BLaER1 (cell line): ENCODE measurements around the gene EXT2.
A peak's percentile ranks its signal among the peaks of the same experiment; 100 is the strongest.

Experiments
- H3K27ac ChIP-seq: shearing (Covaris generic); formaldehyde crosslinking; 2 replicates; pipeline ENCODE4 v1.8.1; 2022
- H3K27me3 ChIP-seq: shearing (Covaris generic); formaldehyde crosslinking; 2 replicates; pipeline ENCODE4 v1.8.1; 2022
- H3K36me3 ChIP-seq: shearing (Covaris generic); formaldehyde crosslinking; 2 replicates; pipeline ENCODE4 v1.8.1; 2022
- H3K4me1 ChIP-seq: shearing (Covaris generic); formaldehyde crosslinking; 2 replicates; pipeline ENCODE4 v1.8.1; 2022
- H3K4me2 ChIP-seq: shearing (Covaris generic); formaldehyde crosslinking; 2 replicates; pipeline ENCODE4 v1.8.1; 2022
- H3K4me3 ChIP-seq: shearing (Covaris generic); formaldehyde crosslinking; 2 replicates; pipeline ENCODE4 v1.8.1; 2022
- H3K9ac ChIP-seq: shearing (Covaris generic); formaldehyde crosslinking; 2 replicates; pipeline ENCODE4 v1.8.1; 2022
- H3K9me3 ChIP-seq: shearing (Covaris generic); formaldehyde crosslinking; 2 replicates; pipeline ENCODE4 v1.8.1; 2022
- H4K20me1 ChIP-seq: shearing (Covaris generic); formaldehyde crosslinking; 2 replicates; pipeline ENCODE4 v1.8.1; 2022
- Cebpa-rat ChIP-seq: shearing (Covaris generic); IDR thresholded peaks from 2 replicates; pipeline ENCODE4 v1.8.1; 2022

EXT2 gene

DNA sequence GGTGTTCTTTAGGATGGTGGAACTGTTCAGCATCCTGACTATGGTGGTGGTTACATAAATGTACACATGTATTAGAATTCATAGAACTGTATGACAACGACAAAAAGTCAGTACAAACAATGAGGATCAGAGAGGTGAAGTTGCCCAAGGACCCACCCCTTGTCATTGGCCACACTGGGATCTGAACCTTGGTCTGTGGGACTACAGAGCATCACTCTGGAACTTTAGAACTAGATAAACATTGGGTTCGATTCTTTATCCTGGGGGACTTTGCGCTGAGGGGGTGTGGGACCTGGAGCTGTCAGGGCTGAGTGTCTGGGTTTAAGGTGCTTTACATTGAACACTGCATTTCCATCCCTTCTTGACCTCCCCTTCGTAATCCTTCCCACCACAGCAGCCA lies 12.8 kb upstream of the EXT2 start:
- H3K9ac ChIP-seq, result no peak overlapping the region
- H3K27me3 ChIP-seq, result no peaks in the 10 kb centered on the region
- H3K4me2 ChIP-seq, result no peak overlapping the region
- no peak overlapping the region for H3K4me3 ChIP-seq
- TF ChIP-seq Cebpa-rat, result no peak
- no peaks in the 10 kb centered on the region for H3K4me1 ChIP-seq
- H3K9me3 ChIP-seq, result no peaks in the 10 kb centered on the region
- no peaks in the 10 kb centered on the region for H4K20me1 ChIP-seq
- no peak overlapping the region for H3K27ac ChIP-seq
- H3K36me3 ChIP-seq, result no peaks in the 10 kb centered on the region

DNA sequence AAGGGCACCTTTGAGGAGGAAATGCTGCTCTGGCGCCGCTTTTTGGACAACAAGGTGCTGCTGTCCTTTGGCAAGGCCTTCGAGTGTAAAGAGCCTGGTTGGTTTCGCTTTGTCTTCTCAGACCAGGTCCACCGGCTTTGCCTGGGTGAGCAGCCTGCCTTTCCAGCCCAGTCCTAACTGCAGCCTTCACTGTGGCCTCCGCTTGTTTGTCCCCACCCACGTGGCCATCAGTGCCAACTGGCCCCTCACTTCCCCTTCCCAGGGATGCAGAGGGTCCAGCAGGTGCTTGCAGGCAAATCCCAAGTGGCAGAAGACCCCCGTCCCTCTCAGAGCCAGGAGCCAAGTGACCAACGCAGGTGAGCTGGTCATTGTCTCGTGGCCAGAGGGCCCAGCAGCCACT lies 12.0 kb upstream of the EXT2 start:
- H3K36me3 ChIP-seq, result no peaks in the 10 kb centered on the region
- H3K4me1 ChIP-seq, result no peaks in the 10 kb centered on the region
- no peak overlapping the region for H3K27ac ChIP-seq
- H3K4me3 ChIP-seq, result no peak overlapping the region
- no peaks in the 10 kb centered on the region for H3K27me3 ChIP-seq
- no peak for TF ChIP-seq Cebpa-rat
- no peaks in the 10 kb centered on the region for H3K9me3 ChIP-seq
- H3K4me2 ChIP-seq, result no peak overlapping the region
- H3K9ac ChIP-seq, result no peak overlapping the region
- no peaks in the 10 kb centered on the region for H4K20me1 ChIP-seq

DNA sequence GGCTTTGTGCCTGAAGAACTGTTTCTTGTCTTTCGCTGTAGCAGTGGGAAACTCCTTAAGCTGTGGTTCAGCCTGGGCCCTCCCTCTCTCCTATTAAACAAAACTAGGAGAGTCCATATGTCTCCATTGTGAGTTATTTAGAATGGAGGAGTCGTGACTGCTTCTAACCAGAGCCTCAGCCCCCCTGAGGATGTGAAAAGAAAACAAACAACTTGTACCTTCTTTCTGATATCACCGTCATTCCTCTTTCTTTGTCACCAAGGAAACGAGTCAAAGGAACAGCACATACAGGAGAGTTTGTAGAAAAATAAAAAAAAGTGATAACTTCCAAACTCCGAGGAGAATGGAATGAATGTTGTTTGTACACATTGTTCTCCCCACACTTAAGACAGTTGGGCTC lies 11.6 kb upstream of the EXT2 start:
- no peaks in the 10 kb centered on the region for H3K27me3 ChIP-seq
- H3K4me1 ChIP-seq, result no peaks in the 10 kb centered on the region
- H3K4me2 ChIP-seq, result no peak overlapping the region
- H3K9me3 ChIP-seq, result no peaks in the 10 kb centered on the region
- no peaks in the 10 kb centered on the region for H3K36me3 ChIP-seq
- H4K20me1 ChIP-seq, result no peaks in the 10 kb centered on the region
- H3K4me3 ChIP-seq, result no peak overlapping the region
- TF ChIP-seq Cebpa-rat, result no peak
- no peak overlapping the region for H3K27ac ChIP-seq
- no peak overlapping the region for H3K9ac ChIP-seq

DNA sequence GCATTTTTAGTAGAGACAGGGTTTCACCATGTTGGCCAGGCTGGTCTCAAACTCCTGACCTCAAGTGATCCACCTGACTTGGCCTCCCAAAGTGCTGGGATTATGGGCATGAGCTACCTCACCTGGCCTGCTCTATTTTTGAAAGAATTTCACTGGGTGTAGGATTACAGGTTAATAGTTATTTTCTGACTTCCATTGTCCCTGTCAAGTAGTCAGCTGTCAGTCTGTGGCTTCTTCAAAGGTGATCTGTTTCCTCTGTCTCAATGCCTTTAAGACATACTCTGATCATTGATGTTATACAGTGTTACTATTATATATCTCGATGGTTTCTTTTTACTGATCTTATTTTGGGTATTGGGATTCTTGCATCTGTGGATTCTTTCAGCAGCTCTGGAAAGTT lies 10.1 kb upstream of the EXT2 start:
- TF ChIP-seq Cebpa-rat, result no peak

DNA sequence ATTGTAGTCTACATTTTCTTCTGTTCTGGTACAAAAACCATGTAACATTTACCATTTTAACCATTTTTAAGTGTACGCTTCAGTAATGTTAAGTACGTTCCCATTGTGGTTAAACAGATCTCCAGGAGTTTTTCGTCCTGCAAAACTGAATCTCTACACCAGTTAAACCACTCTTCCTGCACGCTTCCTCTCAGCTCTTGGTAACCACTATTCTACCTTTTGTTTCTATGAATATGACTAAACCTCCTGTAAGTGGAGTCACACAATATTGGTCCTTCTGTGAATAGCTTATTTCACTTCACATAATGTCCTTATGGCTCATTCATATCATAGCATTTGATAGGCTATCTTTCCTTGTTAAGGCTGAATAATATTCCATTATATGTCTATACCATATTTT lies 7.1 kb upstream of the EXT2 start:
- Histone ChIP-seq H3K9ac (no peak overlapping the region), H3K9me3 (no peaks in the 10 kb centered on the region), H3K4me2 (no peak overlapping the region), H3K4me3 (no peak overlapping the region), H3K27me3 (no peaks in the 10 kb centered on the region), H3K27ac (no peak overlapping the region), H4K20me1 (no peaks in the 10 kb centered on the region), H3K36me3 (no peaks in the 10 kb centered on the region), H3K4me1 (no peaks in the 10 kb centered on the region)
- no peak for TF ChIP-seq Cebpa-rat

More for the DNA sequence above, 10.1 kb upstream of the EXT2 start:
- Histone ChIP-seq H3K9me3 (no peaks in the 10 kb centered on the region), H3K4me1 (no peaks in the 10 kb centered on the region), H3K4me3 (no peak overlapping the region), H4K20me1 (no peaks in the 10 kb centered on the region), H3K36me3 (no peaks in the 10 kb centered on the region), H3K27ac (no peak overlapping the region), H3K9ac (no peak overlapping the region), H3K27me3 (no peaks in the 10 kb centered on the region), H3K4me2 (no peak overlapping the region)

DNA sequence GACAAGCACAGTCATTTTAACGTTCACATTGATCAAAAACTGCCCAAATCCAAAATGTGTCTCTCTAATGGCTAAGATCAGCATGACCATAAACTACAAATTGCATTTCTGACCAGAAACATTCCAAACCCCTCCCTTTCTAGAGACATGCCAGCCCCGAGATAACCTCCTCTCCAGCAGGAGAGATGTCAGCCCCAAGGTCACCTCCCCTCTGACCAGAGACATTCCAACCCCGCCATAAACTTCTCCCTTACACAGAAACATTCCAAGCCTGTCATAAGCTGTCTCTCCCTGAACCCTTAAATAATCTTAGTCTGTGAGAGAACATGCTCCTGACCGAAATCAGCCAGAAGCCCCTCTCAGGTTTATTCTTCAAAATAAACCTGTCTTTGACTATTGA lies 6.6 kb upstream of the EXT2 start:
- no peak for TF ChIP-seq Cebpa-rat
- Histone ChIP-seq H3K27ac (no peak overlapping the region), H3K4me2 (no peak overlapping the region), H3K4me3 (no peak overlapping the region), H3K4me1 (no peaks in the 10 kb centered on the region), H3K27me3 (no peaks in the 10 kb centered on the region), H3K9me3 (no peaks in the 10 kb centered on the region), H4K20me1 (no peaks in the 10 kb centered on the region), H3K36me3 (no peaks in the 10 kb centered on the region), H3K9ac (no peak overlapping the region)

DNA sequence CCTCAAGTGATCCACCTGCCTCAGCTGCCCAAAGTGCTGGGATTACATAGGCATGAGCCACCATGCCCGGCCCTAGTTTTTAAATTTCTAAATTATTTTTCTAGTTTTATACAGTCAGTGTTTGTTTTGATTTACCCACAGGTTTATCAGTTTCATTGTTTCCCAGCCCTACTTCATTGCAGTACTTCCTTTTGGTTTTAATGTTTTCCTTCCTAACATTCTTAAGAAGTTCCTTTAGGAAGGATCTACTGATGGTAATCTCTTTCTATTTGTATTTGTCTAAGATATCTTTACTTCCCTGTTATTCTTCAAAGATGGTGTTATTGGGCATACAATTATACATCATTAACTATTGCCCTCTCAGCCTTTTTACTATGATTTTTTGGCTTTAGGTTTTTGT lies 4.9 kb upstream of the EXT2 start:
- TF ChIP-seq Cebpa-rat, result no peak
- no peak overlapping the region for H3K9ac ChIP-seq
- H3K4me1 ChIP-seq, result no peaks in the 10 kb centered on the region
- no peaks in the 10 kb centered on the region for H3K9me3 ChIP-seq
- no peak overlapping the region for H3K4me2 ChIP-seq
- H3K27ac ChIP-seq, result no peak overlapping the region
- H4K20me1 ChIP-seq, result no peaks in the 10 kb centered on the region
- H3K4me3 ChIP-seq, result no peak overlapping the region
- no peaks in the 10 kb centered on the region for H3K27me3 ChIP-seq
- H3K36me3 ChIP-seq, result no peaks in the 10 kb centered on the region

DNA sequence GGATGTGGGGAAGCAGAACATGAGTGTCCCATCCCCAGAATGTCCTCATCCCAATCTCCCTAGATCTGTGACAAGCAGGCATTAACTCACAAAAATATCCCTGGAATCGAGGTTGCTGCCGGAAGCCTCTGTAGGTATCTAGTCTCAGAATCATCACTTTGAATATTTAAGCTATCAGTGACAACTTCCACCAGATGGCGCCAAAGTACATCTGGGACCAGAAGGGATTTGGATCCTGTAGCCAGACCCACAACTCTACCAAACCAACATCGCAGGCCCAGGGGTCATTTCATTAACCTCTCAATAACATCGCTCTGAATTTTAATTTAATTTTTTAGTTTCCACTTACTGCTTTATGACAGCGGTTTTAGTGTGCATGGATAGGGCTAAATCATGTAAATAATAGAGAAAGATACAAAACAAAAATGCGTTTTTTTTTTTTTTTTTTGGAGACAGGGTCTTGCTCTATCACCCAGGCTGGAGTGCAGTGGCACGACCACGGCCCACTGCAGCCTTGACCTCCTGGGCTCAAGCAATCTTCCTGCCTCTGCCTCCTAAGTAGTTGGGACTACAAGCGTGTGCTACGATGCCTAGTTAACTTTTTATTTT lies 1.1 kb upstream of the EXT2 start:
- H3K9ac ChIP-seq, result no peak overlapping the region
- no peak overlapping the region for H3K4me3 ChIP-seq
- H3K4me2 ChIP-seq, result no peak overlapping the region
- H3K27ac ChIP-seq, result no peak overlapping the region
- no peaks in the 10 kb centered on the region for H3K9me3 ChIP-seq
- peaks cover 6% of the 10 kb centered on the region; the same call in 1 of the 2 replicates for H3K36me3 ChIP-seq
- no peaks in the 10 kb centered on the region for H3K27me3 ChIP-seq
- no peak for TF ChIP-seq Cebpa-rat
- peaks cover 35% of the 10 kb centered on the region for H4K20me1 ChIP-seq
- peaks cover 9% of the 10 kb centered on the region for H3K4me1 ChIP-seq

DNA sequence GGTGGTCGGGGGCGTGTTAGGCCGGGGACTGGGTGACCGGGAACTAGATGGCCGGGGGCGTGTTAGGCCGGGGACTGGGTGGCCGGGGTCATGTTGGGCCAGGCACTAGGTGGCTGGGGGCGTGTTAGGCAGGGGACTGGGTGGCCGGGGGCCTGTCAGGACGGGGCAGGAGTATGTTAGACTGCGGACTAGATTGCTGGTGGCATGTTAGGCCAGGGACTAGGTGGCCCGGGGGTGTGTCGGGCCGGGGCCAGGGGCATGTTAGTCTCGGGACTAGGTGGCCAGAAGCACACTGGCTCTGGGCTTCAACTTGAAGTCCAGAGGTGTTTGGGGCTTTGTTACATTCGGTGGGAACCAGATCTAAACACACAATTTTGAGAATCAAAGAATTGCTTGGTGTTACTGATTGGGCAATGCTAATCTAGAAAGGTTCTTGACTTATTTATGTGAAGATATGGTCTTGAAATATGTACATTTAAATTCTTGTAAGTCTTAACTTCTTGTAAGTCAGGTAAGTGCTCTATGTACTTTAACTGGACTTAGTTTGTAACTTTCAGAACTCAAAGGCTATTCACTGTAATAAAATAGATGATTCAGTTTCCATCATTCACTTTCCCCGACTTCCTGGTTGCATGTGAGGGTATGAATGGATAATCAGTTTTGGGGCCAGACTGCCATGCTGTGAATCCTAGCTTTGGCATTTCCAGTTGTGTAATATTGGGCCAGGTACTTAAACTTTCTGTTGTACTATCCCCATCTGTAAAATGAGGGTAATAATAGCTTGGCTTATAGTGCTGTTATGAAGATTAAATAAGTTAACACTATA lies 1.1 kb downstream of the EXT2 start:
- H3K27me3 ChIP-seq, result no peaks in the 10 kb centered on the region
- H3K9me3 ChIP-seq, result no peaks in the 10 kb centered on the region
- H4K20me1 ChIP-seq, result peaks cover 57% of the 10 kb centered on the region
- H3K4me2 ChIP-seq, result peak overlapping the region; percentile 97
- peak overlapping the region; percentile 96 for H3K4me3 ChIP-seq
- TF ChIP-seq Cebpa-rat, result no peak
- H3K9ac ChIP-seq, result peak overlapping the region; percentile 90
- H3K36me3 ChIP-seq, result peaks cover 19% of the 10 kb centered on the region; the same call in 1 of the 2 replicates
- H3K27ac ChIP-seq, result peak overlapping the region; percentile 79; the same call in 1 of the 2 replicates
- peaks cover 18% of the 10 kb centered on the region for H3K4me1 ChIP-seq

DNA sequence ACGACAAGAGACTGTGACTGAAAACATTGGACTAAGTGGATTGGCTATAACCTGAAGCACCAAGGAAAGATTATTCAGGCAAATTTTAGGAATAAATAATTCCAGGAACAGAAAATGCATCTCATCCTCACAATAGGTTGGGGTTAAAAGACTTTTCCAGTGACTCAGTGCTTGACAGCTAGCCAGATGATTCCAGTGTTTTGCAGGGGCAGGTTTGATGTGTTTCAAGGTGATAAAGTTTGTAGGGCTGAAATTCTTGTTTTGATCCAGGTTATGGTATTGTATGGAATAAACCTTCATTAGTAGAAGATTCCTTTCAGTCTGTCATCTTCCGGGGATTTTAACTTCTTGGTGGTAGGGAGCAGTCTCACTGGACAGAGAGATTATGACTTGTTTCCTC lies 2.3 kb downstream of the EXT2 start:
- Histone ChIP-seq H3K9ac (no peak overlapping the region), H4K20me1 (peaks cover 69% of the 10 kb centered on the region), H3K4me1 (peaks cover 18% of the 10 kb centered on the region), H3K4me2 (no peak overlapping the region), H3K9me3 (no peaks in the 10 kb centered on the region), H3K27me3 (no peaks in the 10 kb centered on the region), H3K27ac (no peak overlapping the region), H3K36me3 (peaks cover 19% of the 10 kb centered on the region; the same call in 1 of the 2 replicates), H3K4me3 (no peak overlapping the region)
- no peak for TF ChIP-seq Cebpa-rat
